PC-3 (cell line): ENCODE measurements around the gene PBX2. TPM values are rescaled to one million over a fixed set of nuclear protein-coding genes. Genes with fewer than 3 reads are reported as not detected.
A peak's percentile ranks its signal among the peaks of the same experiment; 100 is the strongest.

Experiments
- ATAC-seq: fragments of 200-7000 bp; cut with Tn5 transposase; 2 replicates; pipeline ENCODE4 v1.9.1; 2020; ENCODE audit warnings: mild to moderate bottlenecking, moderate library complexity
- Bru-seq: library from RNA; stranded (reverse); fragments of 400-500 nt; gene quantifications from one replicate; lab custom pipeline; 2021; lab: Mats Ljungman, UMichigan
- BruChase-seq, 2 experiments: library from RNA; stranded (reverse); fragments of 400-500 nt; gene quantifications; one replicate each; lab custom pipeline; 2021; lab: Mats Ljungman, UMichigan
- BruUV-seq: library from RNA; stranded (reverse); fragments of 400-500 nt; replicated peaks from 2 replicates; lab custom pipeline; 2021; lab: Mats Ljungman, UMichigan
- CTCF ChIA-PET: fragments of 300-600 bp; sonication (Branson Sonifier 250); formaldehyde crosslinking; loops from one replicate; lab custom pipeline; 2022; ENCODE audit warnings: antibody characterized with exemption; lab: Charles Lee
- POLR2A ChIA-PET: fragments of 300-600 bp; sonication (Branson Sonifier 250); formaldehyde crosslinking; loops from one replicate; lab custom pipeline; 2022; ENCODE audit warnings: antibody characterized with exemption; ENCODE audit not compliant: unreplicated experiment; lab: Charles Lee
- DNase-seq: peaks from one replicate; pipeline ENCODE4 v3.0.0-alpha.2; 2015
- H2AFZ ChIP-seq: fragments of 300-600 bp; sonication (generic); 2 replicates; pipeline ENCODE4 v1.6.0; 2016; ENCODE audit warnings: antibody characterized with exemption, low read length
- H3F3A ChIP-seq: fragments of 300-600 bp; sonication (generic); one replicate; pipeline ENCODE4 v1.6.0; 2017; ENCODE audit warnings: antibody characterized with exemption, low read length, control low read depth, mild to moderate bottlenecking; ENCODE audit not compliant: unreplicated experiment
- H3K27ac ChIP-seq: fragments of 300-600 bp; sonication (generic); 2 replicates; pipeline ENCODE4 v1.5.1; 2016; ENCODE audit warnings: mild to moderate bottlenecking, low read length
- H3K27me3 ChIP-seq: fragments of 300-600 bp; sonication (generic); 2 replicates; pipeline ENCODE4 v1.6.1; 2016; ENCODE audit warnings: low read length, mixed read lengths
- H3K36me3 ChIP-seq: fragments of 300-600 bp; sonication (generic); 2 replicates; pipeline ENCODE4 v1.6.1; 2016; ENCODE audit warnings: low read depth, mixed run types, low read length, mixed read lengths
- H3K4me1 ChIP-seq: fragments of 300-600 bp; sonication (generic); 2 replicates; pipeline ENCODE4 v1.5.1; 2016; ENCODE audit warnings: low read length; ENCODE audit not compliant: insufficient read depth
- H3K4me2 ChIP-seq: fragments of 300-600 bp; sonication (generic); 2 replicates; pipeline ENCODE4 v1.6.0; 2016; ENCODE audit warnings: low read length
- H3K4me3 ChIP-seq: fragments of 300-600 bp; sonication (generic); 2 replicates; pipeline ENCODE4 v1.5.1; 2016; ENCODE audit warnings: mild to moderate bottlenecking, low read length, mixed read lengths
- H3K79me2 ChIP-seq: fragments of 300-600 bp; sonication (generic); 2 replicates; pipeline ENCODE4 v1.6.1; 2017; ENCODE audit warnings: low read length, mixed read lengths
- H3K9ac ChIP-seq: fragments of 300-600 bp; sonication (generic); 2 replicates; pipeline ENCODE4 v1.6.0; 2016; ENCODE audit warnings: mild to moderate bottlenecking, low read length
- H3K9me2 ChIP-seq: fragments of 300-600 bp; sonication (generic); replicated peaks from 2 replicates; pipeline ENCODE4 v1.6.1; 2016; ENCODE audit warnings: mixed run types, low read length, mixed read lengths
- H3K9me3 ChIP-seq: fragments of 300-600 bp; sonication (generic); 2 replicates; pipeline ENCODE4 v1.6.1; 2016; ENCODE audit warnings: low read length, mixed read lengths
- H4K20me1 ChIP-seq: fragments of 300-600 bp; sonication (generic); 2 replicates; pipeline ENCODE4 v1.6.1; 2016; ENCODE audit warnings: low read length, mixed read lengths
- CTCF ChIP-seq: fragments of 300-600 bp; sonication (generic); conservative IDR thresholded peaks from 2 replicates; pipeline ENCODE4 v1.5.1; 2017; ENCODE audit warnings: antibody characterized with exemption, low read depth, mild to moderate bottlenecking, low read length
- EZH2 ChIP-seq: fragments of 300-600 bp; sonication (generic); IDR thresholded peaks from one replicate; pipeline ENCODE4 v1.6.1; 2017; ENCODE audit warnings: antibody characterized with exemption, mild to moderate bottlenecking, low read length; ENCODE audit not compliant: unreplicated experiment
- EZH2phosphoT487 ChIP-seq: fragments of 300-600 bp; sonication (generic); IDR thresholded peaks from 2 replicates; pipeline ENCODE4 v1.6.1; 2018; ENCODE audit warnings: mild to moderate bottlenecking, antibody characterized with exemption, low read length, borderline replicate concordance
- intact Hi-C: fragments of 100-400 bp; cut with micrococcal nuclease; formaldehyde crosslinking; loops from 2 replicates; pipeline ENCODE4 v1.9.0; 2023
- long read RNA-seq: library from polyadenylated mRNA; unstranded; transcript quantifications from one replicate; pipeline ENCODE4 v2.0.0, GENCODE V29; 2021; ENCODE audit not compliant: unreplicated experiment
- total RNA-seq: library from RNA; depleted of rRNA; stranded (reverse); fragments of >200 nt; gene quantifications from 2 replicates; pipeline ENCODE4 v1.2.3, GENCODE V29; 2014; rRNA removed

PBX2 gene
- total RNA-seq (25.3 and 33.3 TPM in 2 replicates), Bru-seq, nascent RNA (percentile 89 among the genes with signal in this experiment), BruChase-seq, experiment 1, labeled RNA remaining after a 6-hour chase (percentile 98 among the genes with signal in this experiment), BruChase-seq, experiment 2, labeled RNA remaining after a 2-hour chase (percentile 95 among the genes with signal in this experiment)
- long read RNA-seq, partial matches to known transcripts, result 4 of 11 reads
- long read RNA-seq, other reads (novel, unspliced or antisense), result 4 of 11 reads

- H3K9ac ChIP-seq, result peak within 1 kb of the TSS; percentile 78
- BruUV-seq, result TSS peak; percentile 98
- H2AFZ ChIP-seq, result peak within 1 kb of the TSS; percentile 89
- DNase-seq, result peak; percentile 74
- peak within 1 kb of the TSS; percentile 84 for H3K4me3 ChIP-seq
- no peaks in the 10 kb centered on the region for H3K27me3 ChIP-seq
- peak within 1 kb of the TSS; percentile 81 for H3K4me2 ChIP-seq
- no peak for TF ChIP-seq EZH2phosphoT487
- TF ChIP-seq EZH2, result no peak
- no peak for TF ChIP-seq CTCF
- H4K20me1 ChIP-seq, result no peaks in the 10 kb centered on the region
- H3K9me2 ChIP-seq, result no peaks in the 10 kb centered on the region
- ATAC-seq, result peak; percentile 74
- peak within 1 kb of the TSS; percentile 44; the same call in 1 of the 2 replicates for H3K27ac ChIP-seq
- H3F3A ChIP-seq, result no peaks in the 10 kb centered on the region
- no peaks in the 10 kb centered on the region for H3K36me3 ChIP-seq
- intact Hi-C loops, result no loop called here
- H3K4me1 ChIP-seq, result peaks cover 33% of the 10 kb centered on the region
- POLR2A ChIA-PET, result interaction anchor here (0.6 to 0.7 kb wide), 2 partner anchors 14 to 648 kb away, joined by 3 read pairs; partner anchors contain the start of gene DDX39B
- CTCF ChIA-PET, result interaction anchor here (0.6 kb wide), 2 partner anchors 54 to 417 kb away, joined by 3 to 4 read pairs; no protein-coding TSS in a partner anchor
- no peaks in the 10 kb centered on the region for H3K9me3 ChIP-seq
- peaks cover 18% of the 10 kb centered on the region for H3K79me2 ChIP-seq
These were observed at the start of gene PBX2 for GRCh38 chr6:32190054-32190851. Gene PBX2 (minus strand): TSS chr6:32190202. CDS start chr6:32189915, 287 bp downstream.

- Histone ChIP-seq H2AFZ (no peak overlapping the region), H3K9me3 (no peaks in the 10 kb centered on the region), H3K79me2 (no peaks in the 10 kb centered on the region), H3F3A (no peaks in the 10 kb centered on the region), H3K36me3 (no peaks in the 10 kb centered on the region), H3K4me2 (no peak overlapping the region), H3K9me2 (no peaks in the 10 kb centered on the region), H4K20me1 (no peaks in the 10 kb centered on the region), H3K9ac (no peak overlapping the region), H3K27me3 (no peaks in the 10 kb centered on the region), H3K4me3 (no peak overlapping the region), H3K27ac (no peak overlapping the region), H3K4me1 (no peaks in the 10 kb centered on the region)
- ATAC-seq, result no peak
- intact Hi-C loops, result no loop called here
- TF ChIP-seq EZH2 (no peak), EZH2phosphoT487 (no peak), CTCF (no peak)
- BruUV-seq, result no TSS peak
- CTCF ChIA-PET, result no interaction called here
- POLR2A ChIA-PET, result no interaction called here
- DNase-seq, result no peak
These were observed 49.5 kb upstream of the PBX2 start for GRCh38 chr6:32239462-32239861.
